ENCODE data around the gene ADAMTS1.
A peak's percentile ranks its signal among the peaks of the same experiment; 100 is the strongest.
"Not testable (repeated sequence)": the region's sequence is repeated elsewhere in the genome, so short reads cannot be mapped to it uniquely, and the experiment has no call there.

ADAMTS1 gene

DNA sequence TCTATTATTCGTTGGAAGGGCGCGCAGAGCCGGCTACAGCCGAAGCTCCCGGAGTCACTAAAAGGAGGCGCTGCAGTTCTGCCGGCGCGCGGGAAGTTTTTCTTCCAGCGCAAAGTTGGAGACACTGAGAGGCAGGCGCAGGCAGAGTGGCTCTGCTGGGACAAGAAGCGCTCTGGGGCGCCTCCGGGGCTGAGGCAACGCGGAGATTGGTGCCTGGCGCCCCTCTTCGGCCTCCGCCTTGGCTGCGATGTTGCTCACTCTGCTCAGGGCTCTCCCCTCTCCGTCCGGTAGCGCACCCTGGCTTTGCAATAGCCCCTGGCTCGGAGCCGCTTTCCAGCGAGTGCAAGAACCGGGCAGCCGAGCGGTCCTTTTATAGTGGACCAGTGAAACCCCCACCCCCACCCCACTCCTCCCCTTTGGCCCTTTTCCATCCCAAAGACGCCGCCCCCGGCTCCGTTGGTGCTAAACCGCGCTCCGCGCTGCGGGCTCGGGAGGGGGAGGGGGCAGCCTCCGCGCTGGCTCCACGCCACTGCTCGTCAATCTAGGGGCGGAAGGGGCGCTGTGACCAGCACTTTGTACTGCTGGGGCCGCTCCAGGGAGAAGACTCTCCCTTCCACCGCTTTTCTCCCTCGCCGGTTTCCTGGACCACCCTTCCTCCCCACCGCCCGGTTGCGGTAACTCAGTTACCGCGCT, at the start of gene ADAMTS1:
TSS of gene ADAMTS1 (minus strand) at position 344 of the 693 bp plus-strand sequence. CDS start 455 bp downstream, outside the sequence.
- DNase-seq, result peak; percentile 9 to 42

DNA sequence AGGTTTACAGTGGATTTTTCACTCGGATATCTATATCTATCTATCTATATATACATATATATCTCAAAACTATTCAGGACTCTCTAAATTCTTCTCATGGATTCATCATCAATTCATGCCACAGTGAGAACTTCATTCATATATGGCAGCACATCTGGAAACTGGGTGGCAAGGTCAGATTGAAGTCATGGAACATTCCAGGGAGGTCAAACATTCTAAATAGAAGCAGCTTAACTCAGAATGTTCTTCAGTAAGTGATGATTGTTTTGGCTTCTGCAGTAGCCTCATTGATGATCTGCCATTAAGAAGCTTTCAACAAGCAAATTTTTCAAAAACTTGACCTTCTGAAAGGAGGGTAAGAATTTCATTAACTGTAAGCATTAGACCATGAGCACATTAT, 46.9 kb upstream of the ADAMTS1 start:
- no peak for DNase-seq

DNA sequence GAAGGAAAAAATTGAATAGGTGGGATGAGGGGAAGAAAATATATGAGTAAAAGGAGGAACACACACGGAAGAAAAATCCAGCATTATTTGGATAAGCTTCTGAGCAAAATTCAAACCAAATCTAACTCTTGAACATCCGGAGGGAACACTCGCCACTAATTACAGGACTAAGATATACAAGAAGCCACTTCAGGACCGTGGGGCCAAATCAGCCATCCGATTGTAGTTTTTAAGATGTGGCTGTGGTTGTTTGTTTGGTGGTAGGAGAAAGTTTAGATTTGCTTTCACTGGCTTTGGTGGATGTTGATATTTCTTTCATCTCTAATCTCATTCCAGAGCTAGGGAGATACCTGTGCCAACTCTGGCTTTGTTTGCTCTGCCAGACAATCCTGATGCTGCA, 43.7 kb upstream of the ADAMTS1 start:
- no peak for DNase-seq

DNA sequence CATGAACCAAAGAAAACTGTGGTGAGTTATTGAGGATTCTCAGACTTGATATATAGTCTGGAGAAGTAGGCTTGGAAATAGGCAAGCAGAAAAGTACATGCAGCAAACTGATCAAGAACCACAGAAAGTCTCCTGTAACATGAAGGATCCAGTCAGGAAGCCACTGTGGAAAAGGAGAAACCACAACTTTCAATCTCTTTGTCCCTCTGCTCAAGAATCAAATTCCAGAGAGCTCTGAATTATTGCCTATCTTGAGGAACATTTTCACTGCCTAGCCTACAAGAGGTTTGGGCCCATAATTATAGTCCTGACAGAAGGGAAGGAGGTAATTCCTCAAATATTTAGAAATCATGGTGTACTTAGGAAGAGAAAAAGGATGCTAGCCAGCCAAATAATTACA, 43.0 kb upstream of the ADAMTS1 start:
- DNase-seq, result no peak

DNA sequence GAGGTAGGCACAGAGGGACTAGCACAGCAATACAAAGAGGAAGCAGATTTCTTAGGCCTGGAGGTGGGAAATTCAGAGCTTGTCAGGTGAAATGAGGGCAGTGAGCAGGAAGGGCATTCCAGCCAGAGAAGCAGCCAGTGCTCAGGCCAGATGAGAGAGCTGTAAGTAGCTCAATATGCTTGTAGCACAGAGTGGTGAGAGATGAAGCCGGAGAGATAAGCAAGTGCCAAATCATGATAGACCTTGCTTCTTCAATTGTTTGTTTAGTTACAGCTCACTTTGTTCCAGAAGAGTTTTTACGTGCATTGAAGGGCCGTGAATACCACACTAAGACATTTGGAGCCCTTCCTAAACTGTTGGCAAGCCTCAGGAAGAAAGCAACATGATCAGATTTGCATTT, 42.0 kb upstream of the ADAMTS1 start:
- no peak for DNase-seq

DNA sequence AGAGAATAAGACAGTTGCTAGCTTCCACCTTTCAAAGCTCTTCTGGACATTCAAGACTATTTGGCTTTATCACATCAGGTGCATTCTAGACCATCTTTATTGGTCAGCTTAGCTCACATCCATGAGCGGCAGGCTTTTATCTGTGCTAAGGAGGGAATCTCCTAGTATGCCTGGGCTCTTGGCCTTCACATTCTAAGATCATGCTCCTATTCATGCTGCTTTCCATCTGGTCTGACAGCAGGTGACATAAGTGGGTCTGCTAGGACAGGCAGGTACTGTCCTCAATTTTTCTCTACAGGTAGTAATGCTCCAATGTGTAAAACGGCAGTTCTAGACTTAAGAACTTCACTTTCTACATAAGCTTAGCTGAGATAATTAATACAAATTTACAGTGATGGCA, 39.2 kb upstream of the ADAMTS1 start:
- DNase-seq, result no peak

DNA sequence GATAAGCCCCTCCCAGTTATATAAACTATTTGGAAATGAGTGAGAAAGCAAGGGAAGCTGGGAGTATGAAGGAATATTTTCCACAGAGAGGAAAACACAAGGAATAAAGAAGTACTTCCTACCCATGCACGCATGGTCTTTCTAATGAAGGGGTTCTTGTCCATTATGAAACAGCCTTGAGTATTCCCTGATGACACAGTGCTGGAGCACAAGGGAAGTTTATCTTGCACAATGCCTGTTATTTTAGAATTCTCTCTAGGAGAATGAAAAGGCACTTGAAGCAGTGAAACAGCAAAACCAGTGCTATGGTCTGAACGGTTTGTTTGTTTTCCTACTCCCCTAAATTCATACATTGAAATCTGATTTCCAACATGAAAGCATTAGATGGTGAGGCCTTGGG, 38.6 kb upstream of the ADAMTS1 start:
- DNase-seq, result no peak

DNA sequence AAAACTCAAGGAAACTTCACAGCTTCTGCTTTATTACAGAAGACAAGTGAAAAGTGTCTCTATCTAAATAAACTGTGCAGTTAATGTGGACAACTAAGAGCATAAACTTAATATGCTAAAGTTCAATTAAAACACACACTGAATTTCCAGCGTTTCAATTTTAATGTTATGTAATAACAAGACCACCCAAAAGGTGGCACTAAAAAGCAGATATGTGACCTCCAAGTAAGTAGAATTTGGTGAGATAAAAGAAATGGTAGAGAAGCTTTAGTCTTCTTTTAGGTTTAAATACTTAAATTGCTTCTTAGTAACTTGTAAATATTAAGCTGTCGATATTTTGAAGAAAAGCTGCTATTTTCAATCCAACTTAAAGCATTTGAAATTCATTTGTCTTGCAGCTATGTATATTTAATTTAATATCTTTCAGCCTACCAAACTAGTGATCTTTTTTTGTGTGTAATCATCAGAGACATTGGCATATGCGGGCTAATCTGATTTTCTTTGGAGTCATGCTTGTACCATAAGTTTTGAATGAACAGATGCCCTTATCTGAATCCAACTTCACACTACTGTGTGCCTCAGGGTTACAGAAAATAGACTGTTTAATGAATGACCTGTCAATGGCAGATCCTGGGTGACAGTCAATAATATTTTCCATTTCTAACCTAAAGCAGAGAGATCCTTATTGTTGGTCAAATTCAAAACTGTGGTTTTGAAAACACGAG, 36.5 kb upstream of the ADAMTS1 start:
- DNase-seq, result no peak

DNA sequence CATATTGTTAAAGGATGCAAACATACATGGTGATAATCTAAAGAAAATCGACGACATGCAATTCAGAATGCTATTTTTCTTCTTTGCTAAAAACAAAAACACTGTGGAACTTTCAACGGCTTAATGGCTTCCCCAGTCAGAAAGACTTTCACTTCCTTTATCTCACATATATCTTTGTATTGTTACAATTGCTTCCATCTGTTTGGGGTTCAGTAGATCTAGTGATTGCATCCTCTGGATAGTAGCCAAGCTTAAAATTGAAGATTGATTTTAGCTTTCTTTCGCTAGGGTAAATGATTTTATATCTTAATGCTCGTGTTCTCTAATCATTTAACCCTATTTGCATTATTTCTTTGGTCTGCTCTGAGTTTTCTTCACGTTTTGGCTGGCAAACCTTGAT, 31.8 kb upstream of the ADAMTS1 start:
- DNase-seq, result no peak

DNA sequence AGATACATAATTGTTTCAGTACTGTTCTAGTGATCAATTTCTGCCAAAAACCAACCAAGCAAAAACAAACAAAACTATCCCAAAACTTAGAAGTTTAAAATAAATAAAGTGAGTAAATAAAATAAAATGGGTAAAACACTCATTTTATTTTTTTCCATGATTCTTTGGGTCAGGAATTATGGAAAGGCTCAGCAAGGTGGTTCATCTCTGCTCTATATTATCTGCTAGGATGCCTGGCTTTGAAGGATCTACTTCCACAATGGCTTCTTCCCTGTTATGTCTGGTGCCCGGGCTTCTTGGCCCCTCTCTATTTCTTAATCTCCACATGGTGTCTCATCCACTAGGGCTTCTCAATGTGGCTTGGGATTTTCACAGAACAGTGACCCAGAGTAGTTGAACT, 29.1 kb upstream of the ADAMTS1 start:
- DNase-seq, result no peak

DNA sequence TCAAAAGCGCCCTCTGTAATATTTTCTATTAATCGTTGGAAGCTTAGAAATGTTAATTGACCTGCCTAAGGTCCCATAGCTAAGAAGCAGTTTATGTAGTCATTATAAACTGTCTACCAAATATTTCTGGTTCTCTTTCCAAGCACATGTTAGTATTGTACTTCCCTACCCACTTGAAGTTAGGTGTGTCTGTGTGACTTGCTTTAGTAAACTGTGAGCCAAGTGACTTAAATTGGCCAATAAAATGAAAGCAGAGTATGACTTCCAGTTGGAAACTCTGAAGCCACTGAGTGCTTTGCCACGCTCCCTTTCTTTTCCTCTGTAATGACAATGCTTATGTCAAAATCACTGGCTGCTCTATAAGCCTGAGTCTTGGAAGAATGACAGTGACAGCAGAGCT, 20.6 kb upstream of the ADAMTS1 start:
- no peak for DNase-seq

DNA sequence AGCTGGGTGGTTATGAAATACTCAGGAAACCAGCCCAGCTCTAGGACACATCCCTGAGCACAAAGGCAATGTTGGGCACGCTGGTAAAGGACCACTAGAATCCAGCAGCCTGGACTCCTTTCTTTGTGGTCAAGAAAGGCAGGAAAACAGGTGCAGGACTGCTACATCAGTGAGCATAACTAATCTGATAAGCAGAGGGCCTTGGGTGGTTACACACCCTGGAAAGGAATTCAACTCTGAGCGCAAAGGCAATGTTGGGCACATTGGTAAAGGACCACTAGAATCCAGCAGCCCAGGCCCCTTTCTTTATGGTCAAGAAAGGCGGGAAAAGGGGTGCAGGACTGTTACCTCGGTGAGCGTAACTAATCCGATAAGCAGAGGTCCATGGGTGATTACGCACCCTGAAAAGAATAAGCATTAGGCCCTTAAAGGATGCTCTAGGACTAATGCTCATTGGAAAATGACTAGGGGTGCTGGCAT, 11.7 kb upstream of the ADAMTS1 start:
- DNase-seq, result not testable (repeated sequence)

DNA sequence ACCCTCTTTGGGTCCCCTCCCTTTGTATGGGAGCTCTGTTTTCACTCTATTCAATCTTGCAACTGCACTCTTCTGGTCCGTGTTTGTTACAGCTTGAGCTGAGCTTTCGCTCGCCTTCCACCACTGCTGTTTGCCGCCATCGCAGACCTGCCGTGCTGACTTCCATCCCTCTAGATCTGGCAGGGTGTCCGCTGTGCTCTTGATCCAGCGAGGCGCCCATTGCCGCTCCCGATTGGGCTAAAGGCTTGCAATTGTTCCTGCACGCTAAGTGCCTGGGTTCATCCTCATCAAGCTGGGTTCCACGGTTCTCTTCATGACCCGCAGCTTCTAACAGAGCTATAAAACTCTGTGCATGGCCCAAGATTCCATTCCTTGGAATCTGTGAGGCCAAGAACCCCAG, 9.5 kb upstream of the ADAMTS1 start:
- DNase-seq, result not testable (repeated sequence)

DNA sequence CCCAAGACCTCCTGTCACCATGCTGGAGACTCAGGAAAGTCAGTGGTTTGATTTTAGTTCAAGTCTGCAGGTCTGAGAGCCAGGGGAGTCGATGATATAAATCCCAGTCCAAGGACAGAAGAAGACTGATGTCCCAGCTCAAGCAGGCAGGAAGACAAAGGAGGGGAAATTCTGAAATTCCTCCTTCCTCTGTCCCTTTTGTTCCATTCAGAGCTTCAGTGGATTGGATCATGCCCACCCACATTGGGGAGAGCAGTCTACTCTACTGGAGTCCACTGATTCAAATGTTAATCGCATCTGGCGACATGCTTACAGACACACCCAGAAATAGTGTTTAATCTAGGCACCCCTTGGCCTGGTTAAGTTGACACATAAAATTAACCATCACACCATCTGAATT, 7.2 kb upstream of the ADAMTS1 start:
- no peak for DNase-seq

DNA sequence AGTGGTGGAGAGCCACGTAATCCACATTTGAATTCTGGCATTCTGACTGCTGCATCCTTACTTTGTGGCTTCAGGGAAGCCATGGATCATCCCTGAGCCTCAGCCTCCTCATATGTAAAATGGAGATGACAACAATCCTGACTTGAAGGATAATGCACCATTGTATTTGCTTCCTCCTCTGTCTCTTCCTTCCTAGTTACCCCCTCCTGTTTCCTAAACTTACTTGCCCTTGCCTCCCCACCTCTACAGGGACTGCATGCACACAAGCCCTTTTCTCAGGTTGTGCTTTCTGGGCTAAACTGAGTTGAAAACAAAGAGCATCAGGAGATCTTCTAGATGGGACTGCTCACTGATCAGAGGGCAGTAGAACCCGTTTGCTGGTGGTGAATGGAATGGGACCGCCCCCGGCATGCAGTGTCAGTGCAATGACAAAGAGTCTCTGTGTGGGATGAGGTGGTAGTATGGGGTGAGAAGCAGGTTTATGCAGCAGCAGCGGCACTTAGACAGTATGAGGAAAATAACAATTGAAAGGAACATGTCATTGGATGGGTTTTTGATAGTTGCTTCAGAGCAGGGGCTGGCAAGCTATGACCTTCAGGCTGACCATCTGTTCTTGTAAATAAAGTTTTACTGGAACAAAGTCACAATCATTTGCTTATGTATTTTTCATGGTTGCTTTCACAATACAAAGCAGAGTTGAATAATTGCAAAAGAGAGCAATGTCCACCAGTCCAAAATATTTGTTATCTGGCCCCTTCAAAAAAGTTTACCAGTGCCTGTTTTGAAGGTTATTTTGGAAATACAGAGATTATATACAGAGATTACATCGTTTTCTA, 6.1 kb upstream of the ADAMTS1 start:
- no peak for DNase-seq

DNA sequence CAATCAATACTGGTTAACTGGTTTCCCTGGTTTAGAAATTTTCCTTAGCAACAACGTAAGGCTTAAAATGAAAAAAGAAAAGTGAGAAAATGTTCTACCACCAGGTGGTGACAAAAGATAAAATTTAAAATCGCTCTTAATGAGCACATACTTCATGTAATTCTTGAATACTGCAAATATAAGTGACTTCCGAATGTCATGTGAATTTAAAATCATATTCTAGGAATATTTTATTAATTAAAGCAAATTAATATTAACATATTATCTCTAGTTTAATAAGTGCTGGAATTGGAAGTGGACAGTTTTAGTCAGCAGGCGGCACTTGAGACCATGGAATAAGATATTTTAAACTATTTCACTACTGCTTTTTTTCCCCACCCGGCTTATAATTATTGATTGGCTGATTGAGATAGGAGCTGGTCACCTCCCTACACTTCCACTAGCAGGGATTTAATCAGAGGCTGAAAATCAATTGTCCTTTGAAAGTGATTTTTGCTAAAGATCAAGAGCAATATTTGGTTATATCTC, 5.0 kb upstream of the ADAMTS1 start:
- peak in 1 of 2 donors; percentile 19 for DNase-seq

DNA sequence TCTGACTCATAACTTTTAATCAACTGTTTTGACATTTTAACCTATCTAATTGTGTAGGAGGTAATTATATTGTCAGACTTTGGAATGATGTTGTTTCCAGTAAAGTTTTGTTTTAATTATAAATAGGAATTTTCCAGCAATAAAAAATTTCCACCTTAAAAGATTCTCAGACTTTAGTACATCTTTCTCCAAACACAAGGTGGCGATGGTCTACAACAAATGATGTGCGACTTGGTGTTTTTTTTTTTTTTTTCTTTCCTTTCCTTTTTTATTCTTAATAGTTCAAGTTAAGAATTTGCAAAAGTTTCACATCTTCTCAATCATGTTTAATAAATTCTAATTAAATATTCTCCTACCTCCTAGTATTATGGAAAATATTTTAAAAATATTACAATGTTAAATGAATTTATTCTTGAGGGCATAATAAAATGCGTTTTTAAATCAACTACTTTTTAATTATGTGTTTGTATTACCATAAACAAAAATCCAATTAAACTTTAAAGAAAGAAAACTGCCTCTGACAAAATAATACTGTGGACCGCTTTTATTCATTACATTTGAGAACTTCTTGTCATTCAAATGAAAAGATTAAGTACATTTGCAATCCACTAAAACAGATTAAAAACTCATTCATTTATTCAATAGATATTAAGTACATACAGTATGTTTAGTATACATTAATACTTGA, 4.4 kb upstream of the ADAMTS1 start:
- peak in 1 of 2 donors; percentile 36 for DNase-seq

DNA sequence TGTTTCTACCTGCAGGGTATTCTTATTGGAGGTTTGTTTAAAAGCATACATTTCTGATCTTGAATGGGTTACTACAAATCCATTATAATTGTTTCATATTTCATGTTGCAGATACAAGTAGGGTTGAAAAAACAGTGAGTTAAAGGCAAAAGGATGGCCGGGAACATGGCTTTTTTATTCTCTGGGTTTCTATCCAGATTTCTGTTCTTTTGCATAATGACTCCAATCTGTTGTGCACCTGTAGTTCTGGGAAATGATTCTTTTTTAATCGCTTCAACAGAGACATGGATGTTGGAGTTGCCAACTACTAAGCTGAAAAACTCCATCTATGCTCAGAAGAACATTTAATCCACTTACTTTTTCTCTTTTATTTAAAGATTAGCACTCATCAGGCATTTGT, 2.7 kb upstream of the ADAMTS1 start:
- DNase-seq, result no peak

DNA sequence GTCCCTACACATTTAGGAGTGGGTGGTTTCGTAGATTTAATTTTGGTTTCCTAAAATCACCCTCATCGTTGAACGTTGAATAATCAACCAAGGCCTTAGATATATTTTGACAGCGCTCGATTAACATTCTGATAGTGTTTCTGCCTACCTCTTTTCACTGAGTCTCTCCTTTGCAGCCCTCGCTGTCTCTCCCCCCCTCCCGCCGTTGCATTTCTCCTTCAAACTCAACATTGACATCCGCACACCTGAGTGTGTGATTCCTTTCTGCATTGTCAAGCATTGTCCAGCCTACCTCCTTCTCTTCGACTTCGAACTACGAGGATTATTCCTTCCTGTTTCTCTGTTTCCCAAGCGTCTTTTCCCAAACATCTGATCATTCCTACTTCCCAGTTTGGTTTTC, 1.8 kb upstream of the ADAMTS1 start:
- no peak for DNase-seq

DNA sequence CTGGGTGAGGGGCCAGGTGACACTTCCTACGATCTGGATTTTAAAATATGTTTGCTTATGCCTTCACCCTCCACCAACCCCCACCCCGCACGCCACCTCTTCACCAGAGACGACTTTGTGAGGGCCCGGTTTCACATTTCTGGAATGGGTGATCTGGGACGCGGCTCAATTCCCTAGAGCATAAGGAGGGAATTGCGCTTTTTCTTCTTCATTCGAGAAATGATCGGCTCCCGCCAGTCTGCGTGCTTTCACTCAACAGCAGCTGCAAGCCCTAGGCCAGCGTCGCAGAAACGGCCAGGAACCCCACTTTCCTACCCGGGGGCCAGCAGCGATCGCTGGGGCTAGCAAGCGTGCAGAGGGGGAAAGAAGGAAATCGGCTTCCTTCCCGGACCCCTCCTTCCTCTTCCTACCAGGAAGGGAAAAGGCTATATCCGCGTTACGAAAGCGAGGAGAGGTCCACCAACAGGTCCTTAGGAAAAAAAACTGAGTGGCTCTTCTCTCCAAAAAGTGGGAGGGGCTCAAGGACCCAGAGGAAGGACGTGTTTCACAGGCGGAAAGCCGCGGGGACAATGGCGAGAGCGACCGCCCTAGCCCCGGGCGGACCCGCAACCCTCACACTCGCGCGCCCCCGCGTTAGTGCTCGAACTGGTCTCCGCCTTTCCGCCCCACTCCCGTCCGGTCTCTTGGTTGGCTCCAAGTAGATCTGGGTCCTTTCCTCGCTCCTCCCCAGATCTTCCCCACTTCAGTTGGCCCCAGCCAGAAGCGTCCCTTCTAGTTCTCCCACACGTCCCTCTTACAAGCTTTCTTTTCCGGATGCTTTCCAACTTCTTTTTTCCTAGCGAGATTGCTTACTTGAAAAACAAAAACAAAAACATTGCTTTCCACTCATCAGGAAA, 1.1 kb upstream of the ADAMTS1 start:
- no peak for DNase-seq

DNA sequence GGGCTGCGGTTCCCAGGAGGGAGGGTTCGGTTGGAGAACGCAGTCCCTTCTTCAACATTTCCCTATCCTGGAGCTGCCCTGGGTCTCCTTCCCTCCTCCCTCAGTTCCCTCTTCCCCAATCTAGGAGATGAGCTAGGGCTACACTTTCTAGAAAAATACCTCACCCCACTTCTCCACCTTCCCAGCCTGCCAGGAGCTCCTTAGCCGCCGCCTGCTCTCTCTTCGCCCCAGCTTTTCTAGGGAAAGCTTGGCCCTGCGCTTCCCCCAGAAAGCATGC, 488 bp upstream of the ADAMTS1 start:
- no peak for DNase-seq
